Neural crest cell (in vitro differentiated cells): ENCODE results near the gene C22orf39. TPM values are rescaled to one million over a fixed set of nuclear protein-coding genes. Genes with fewer than 3 reads are reported as not detected.

ENCODE experiments used
- DNase-seq: peaks from one replicate; pipeline ENCODE4 v3.0.0; 2021; ENCODE audit warnings: low read depth, mixed read lengths, low spot score
- H3K27ac Mint-ChIP-seq: one replicate; pipeline ENCODE4 v1.8.0; 2021; ENCODE audit warnings: mild to moderate bottlenecking, mixed read lengths; ENCODE audit not compliant: unreplicated experiment
- H3K27me3 Mint-ChIP-seq: 2 replicates; pipeline ENCODE4 v1.8.0; 2021; ENCODE audit warnings: low read depth, mild to moderate bottlenecking, mixed read lengths
- H3K36me3 Mint-ChIP-seq: 2 replicates; pipeline ENCODE4 v1.8.0; 2021; ENCODE audit warnings: low read depth, mild to moderate bottlenecking, mixed read lengths
- H3K4me1 Mint-ChIP-seq: 2 replicates; pipeline ENCODE4 v1.8.0; 2021; ENCODE audit warnings: mixed read lengths
- H3K4me3 Mint-ChIP-seq: one replicate; pipeline ENCODE4 v1.8.0; 2021; ENCODE audit warnings: mild to moderate bottlenecking, mixed read lengths
- H3K9me3 Mint-ChIP-seq: 2 replicates; pipeline ENCODE4 v1.8.0; 2021; ENCODE audit warnings: mixed read lengths
- total RNA-seq: library from RNA; stranded (reverse); gene quantifications from 2 replicates; pipeline ENCODE4 v1.2.1, GENCODE V29; 2021
- TF ChIP-seq, protein P1 (sequence below): fragments of 200-600 bp; sonication (generic); conservative IDR thresholded peaks from 2 replicates; pipeline ENCODE4 v1.5.0; 2021; ENCODE audit warnings: antibody characterized with exemption, mild to moderate bottlenecking

The C22orf39 gene
- total RNA-seq, 1 donor from 2014 or later: 38.0 TPM

DNA sequence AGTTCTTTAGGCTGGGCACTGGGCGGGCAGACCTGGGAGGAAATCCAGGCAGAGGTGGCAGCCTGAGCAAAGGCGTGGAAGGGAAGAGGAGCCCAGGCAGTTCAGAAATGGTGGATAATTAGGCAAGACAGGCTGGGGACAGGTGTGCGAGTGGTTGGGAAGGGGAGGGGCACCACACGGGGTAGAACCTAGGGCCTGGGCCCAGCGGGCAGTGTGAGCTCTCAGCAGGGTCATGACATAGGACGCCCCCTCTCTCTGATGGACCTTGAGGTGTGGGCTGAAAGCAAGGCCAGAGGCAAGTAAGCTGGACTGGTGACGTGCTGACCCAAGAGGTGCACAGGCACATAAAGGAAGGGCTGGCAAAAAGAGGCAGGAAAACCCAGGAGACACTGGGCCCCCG, 24.7 kb upstream of the C22orf39 start:
- H3K4me3 Mint-ChIP-seq: no peak overlapping the region
- H3K36me3 Mint-ChIP-seq: peaks cover 7% of the 10 kb centered on the region
- H3K9me3 Mint-ChIP-seq: no peaks in the 10 kb centered on the region
- H3K27me3 Mint-ChIP-seq: no peaks in the 10 kb centered on the region
- no peak for DNase-seq
- H3K4me1 Mint-ChIP-seq: peaks cover 3% of the 10 kb centered on the region
- H3K27ac Mint-ChIP-seq: no peak overlapping the region
- TF ChIP-seq, protein P1, sequence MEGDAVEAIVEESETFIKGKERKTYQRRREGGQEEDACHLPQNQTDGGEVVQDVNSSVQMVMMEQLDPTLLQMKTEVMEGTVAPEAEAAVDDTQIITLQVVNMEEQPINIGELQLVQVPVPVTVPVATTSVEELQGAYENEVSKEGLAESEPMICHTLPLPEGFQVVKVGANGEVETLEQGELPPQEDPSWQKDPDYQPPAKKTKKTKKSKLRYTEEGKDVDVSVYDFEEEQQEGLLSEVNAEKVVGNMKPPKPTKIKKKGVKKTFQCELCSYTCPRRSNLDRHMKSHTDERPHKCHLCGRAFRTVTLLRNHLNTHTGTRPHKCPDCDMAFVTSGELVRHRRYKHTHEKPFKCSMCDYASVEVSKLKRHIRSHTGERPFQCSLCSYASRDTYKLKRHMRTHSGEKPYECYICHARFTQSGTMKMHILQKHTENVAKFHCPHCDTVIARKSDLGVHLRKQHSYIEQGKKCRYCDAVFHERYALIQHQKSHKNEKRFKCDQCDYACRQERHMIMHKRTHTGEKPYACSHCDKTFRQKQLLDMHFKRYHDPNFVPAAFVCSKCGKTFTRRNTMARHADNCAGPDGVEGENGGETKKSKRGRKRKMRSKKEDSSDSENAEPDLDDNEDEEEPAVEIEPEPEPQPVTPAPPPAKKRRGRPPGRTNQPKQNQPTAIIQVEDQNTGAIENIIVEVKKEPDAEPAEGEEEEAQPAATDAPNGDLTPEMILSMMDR: no peak

- no peak for DNase-seq
- H3K27ac Mint-ChIP-seq: no peak overlapping the region
- TF ChIP-seq, protein P1: no peak
- no peaks in the 10 kb centered on the region for H3K9me3 Mint-ChIP-seq
- H3K27me3 Mint-ChIP-seq: no peaks in the 10 kb centered on the region
- no peaks in the 10 kb centered on the region for H3K4me1 Mint-ChIP-seq
- H3K4me3 Mint-ChIP-seq: no peak overlapping the region
- peaks cover 7% of the 10 kb centered on the region for H3K36me3 Mint-ChIP-seq
Observed at GRCh38 chr22:19471572-19471971, 24.1 kb upstream of the C22orf39 start.

GRCh38 chr22:19470010-19470409, 22.5 kb upstream of the C22orf39 start:
- Mint-ChIP-seq H3K27me3 (no peaks in the 10 kb centered on the region), H3K27ac (no peak overlapping the region), H3K9me3 (no peaks in the 10 kb centered on the region), H3K4me1 (no peaks in the 10 kb centered on the region), H3K4me3 (no peak overlapping the region), H3K36me3 (peaks cover 7% of the 10 kb centered on the region)
- no peak for DNase-seq
- TF ChIP-seq, protein P1: no peak

DNA sequence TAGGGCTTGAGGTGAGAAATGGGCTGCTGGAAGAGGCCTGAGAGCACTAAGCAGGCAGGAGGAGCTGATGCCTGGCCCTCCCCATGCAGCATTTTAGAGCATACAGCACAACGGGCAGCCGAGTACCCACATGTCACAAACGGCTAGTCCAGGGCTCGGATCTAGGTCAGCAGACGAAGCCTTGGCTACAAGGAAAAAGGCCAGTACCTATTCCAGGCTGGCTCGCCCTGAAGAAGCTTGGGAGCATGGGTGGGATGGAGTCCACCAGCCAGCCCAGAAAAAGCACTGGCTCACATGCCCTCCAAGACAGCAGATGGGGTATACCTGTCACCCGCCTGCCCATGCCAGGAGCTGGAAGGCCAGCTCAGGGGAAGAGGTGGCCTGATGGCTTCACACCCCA, 21.9 kb upstream of the C22orf39 start:
- H3K9me3 Mint-ChIP-seq: no peaks in the 10 kb centered on the region

DNA sequence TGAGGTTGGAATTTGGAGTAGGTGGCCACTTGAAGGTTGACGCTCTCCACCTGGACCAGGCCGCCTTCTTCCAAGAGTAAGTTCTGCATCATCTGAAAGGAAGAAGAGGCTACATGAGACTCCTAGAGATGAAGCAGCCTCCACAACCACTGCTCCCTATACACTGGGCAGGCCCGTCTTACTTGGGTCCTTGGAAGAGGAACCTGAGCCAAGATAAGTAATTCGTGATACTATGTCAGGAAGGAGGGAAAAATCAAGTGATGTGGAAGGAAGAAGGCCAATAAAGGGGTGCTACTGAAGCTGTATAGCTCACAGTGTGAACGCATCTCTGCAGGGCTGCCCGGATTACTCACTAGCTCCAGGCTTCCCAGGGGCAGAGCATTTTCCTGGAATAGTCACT, 20.4 kb upstream of the C22orf39 start:
- peaks cover 5% of the 10 kb centered on the region for H3K36me3 Mint-ChIP-seq
- H3K4me1 Mint-ChIP-seq: no peaks in the 10 kb centered on the region
- no peak for DNase-seq
- H3K27ac Mint-ChIP-seq: no peak overlapping the region
- H3K9me3 Mint-ChIP-seq: no peaks in the 10 kb centered on the region
- TF ChIP-seq, protein P1: no peak
- H3K27me3 Mint-ChIP-seq: no peaks in the 10 kb centered on the region
- H3K4me3 Mint-ChIP-seq: no peak overlapping the region

More for the DNA sequence above, 21.9 kb upstream of the C22orf39 start:
- DNase-seq: no peak
- Mint-ChIP-seq H3K27me3 (no peaks in the 10 kb centered on the region), H3K4me1 (no peaks in the 10 kb centered on the region), H3K36me3 (peaks cover 7% of the 10 kb centered on the region), H3K27ac (no peak overlapping the region), H3K4me3 (no peak overlapping the region)
- TF ChIP-seq, protein P1: no peak
